MM.1S (cell line): ENCODE results near the gene MRPL47.

ENCODE experiments used
- EZH2phosphoT487 ChIP-seq: fragments of 300-600 bp; sonication (generic); IDR thresholded peaks from 2 replicates; pipeline ENCODE4 v1.6.1; 2018; ENCODE audit warnings: antibody characterized with exemption, low read length
- TF ChIP-seq, protein P1 (sequence below): fragments of 300-600 bp; sonication (generic); IDR thresholded peaks from 2 replicates; pipeline ENCODE4 v1.5.1; 2016; ENCODE audit warnings: antibody characterized with exemption, low read length, mixed read lengths

DNA sequence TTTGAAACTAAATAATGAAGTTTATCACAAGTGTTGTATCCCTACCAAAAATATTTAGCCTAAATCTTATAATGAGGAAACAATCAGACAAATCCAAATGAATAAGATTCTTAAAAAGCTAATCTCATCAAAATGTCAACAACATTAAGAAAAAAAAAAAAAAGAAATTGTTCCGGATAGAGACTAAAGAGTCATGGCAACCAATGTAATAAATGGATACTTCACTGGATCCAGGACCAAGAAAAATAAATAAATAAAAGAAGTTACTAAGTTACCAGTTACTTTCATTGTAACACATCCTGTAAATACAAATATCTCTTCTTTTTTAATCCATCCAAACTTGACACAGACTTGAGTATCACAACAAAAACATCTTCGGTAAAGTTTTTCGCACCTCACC lies 607 bp downstream of the MRPL47 start:
- no peak for TF ChIP-seq EZH2phosphoT487
- TF ChIP-seq, protein P1, sequence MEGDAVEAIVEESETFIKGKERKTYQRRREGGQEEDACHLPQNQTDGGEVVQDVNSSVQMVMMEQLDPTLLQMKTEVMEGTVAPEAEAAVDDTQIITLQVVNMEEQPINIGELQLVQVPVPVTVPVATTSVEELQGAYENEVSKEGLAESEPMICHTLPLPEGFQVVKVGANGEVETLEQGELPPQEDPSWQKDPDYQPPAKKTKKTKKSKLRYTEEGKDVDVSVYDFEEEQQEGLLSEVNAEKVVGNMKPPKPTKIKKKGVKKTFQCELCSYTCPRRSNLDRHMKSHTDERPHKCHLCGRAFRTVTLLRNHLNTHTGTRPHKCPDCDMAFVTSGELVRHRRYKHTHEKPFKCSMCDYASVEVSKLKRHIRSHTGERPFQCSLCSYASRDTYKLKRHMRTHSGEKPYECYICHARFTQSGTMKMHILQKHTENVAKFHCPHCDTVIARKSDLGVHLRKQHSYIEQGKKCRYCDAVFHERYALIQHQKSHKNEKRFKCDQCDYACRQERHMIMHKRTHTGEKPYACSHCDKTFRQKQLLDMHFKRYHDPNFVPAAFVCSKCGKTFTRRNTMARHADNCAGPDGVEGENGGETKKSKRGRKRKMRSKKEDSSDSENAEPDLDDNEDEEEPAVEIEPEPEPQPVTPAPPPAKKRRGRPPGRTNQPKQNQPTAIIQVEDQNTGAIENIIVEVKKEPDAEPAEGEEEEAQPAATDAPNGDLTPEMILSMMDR: no peak
